Keratinocyte (primary cell): ENCODE results near the gene MTA2.

Source experiments
- EZH2 ChIP-seq: IDR thresholded peaks from one replicate; pipeline ENCODE4 v1.6.1; 2012; ENCODE audit warnings: inconsistent platforms, mild to moderate bottlenecking, low read length, moderate library complexity
- TF ChIP-seq, protein P1 (sequence below), 3 experiments: IDR thresholded peaks in 1 of 3; conservative IDR thresholded peaks in 1 of 3; optimal IDR thresholded peaks in 1 of 3; 2 replicates in 2 of 3; 3 replicates in 1 of 3; pipeline versions ENCODE3 to v1.5.1; 2011; ENCODE audit warnings: low read length in 3 of 3, mild to moderate bottlenecking in 3 of 3, moderate library complexity in 2 of 3, control low read depth in 1 of 3, inconsistent platforms in 1 of 3; ENCODE audit not compliant: insufficient read depth in 2 of 3; ENCODE audit errors: extremely low read depth in 1 of 3

DNA sequence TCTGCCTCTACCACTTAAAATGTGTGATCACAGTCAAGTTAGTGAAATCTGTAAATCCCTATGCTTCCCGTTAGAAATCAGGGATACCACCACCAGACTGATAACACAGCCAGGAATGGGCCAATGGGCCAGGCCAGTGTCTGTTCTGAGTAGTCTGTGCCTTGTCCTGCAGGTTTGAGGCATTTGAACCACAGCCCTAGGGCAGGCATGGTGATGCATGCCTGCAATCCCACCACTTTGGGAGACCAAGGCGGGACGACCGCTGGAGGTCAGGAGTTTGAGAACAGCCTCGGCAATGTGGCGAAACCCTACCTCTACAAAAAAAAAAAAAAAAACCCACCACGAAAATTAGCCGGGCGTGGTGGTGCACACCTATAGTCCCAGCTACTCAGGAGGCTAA is 43.0 kb downstream of the MTA2 start:
- TF ChIP-seq EZH2: no peak
- TF ChIP-seq, protein P1, sequence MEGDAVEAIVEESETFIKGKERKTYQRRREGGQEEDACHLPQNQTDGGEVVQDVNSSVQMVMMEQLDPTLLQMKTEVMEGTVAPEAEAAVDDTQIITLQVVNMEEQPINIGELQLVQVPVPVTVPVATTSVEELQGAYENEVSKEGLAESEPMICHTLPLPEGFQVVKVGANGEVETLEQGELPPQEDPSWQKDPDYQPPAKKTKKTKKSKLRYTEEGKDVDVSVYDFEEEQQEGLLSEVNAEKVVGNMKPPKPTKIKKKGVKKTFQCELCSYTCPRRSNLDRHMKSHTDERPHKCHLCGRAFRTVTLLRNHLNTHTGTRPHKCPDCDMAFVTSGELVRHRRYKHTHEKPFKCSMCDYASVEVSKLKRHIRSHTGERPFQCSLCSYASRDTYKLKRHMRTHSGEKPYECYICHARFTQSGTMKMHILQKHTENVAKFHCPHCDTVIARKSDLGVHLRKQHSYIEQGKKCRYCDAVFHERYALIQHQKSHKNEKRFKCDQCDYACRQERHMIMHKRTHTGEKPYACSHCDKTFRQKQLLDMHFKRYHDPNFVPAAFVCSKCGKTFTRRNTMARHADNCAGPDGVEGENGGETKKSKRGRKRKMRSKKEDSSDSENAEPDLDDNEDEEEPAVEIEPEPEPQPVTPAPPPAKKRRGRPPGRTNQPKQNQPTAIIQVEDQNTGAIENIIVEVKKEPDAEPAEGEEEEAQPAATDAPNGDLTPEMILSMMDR (optimal IDR thresholded peaks at IDR 0.05 in 1 of 3, IDR thresholded peaks at IDR 0.05 in 1 of 3, conservative IDR thresholded peaks at IDR 0.05 in 1 of 3; ENCODE audit: extremely low read depth in 1 of 3, insufficient read depth in 2 of 3, low read length in 3 of 3): no peak
